Kasumi-1 (cell line): Measurements from ENCODE around the gene DRD2.

Experiments
- DNase-seq, 2 experiments: peaks; one replicate each; lab custom pipeline; 2025; lab: John Stamatoyannopoulos, UW

DRD2 gene

DNA sequence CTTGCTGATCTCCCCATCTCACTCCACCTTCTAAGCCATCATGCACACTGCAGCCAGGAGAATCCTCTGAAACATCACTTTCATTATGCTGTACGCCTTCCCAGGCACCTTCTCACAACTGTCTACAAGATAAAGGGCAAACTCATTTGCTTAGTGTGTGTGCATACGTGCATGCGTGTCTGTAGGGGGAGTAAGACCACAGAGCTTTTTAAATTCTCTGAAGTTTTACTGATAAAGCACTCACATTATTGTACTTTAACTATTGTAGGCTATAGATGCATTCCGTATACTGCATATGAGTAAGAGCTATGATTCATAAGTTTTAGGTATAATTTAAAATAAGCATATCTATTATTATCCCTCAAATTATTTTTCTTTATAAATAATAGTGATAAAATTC lies 102.9 kb downstream of the DRD2 start:
- DNase-seq: no peak

DNA sequence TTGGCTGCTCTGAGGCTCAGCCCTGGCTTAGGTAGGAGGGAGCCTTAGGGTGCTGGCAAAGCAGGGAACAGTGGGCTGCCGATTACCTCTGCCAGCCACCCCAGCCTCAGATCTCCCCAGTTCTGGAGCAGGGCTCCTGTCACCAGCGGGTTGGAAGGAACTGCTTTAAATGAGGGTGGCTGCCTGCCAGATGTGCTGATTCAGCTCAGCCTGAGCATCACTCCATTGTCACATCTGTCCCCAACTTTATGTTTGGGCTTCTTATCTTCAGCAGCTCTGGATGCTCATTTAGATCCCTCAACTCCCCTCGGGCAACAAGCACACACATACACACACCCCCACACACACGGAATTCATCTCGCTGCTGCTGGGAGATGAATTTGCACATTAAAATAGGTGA lies 104.6 kb downstream of the DRD2 start:
- DNase-seq: no peak

DNA sequence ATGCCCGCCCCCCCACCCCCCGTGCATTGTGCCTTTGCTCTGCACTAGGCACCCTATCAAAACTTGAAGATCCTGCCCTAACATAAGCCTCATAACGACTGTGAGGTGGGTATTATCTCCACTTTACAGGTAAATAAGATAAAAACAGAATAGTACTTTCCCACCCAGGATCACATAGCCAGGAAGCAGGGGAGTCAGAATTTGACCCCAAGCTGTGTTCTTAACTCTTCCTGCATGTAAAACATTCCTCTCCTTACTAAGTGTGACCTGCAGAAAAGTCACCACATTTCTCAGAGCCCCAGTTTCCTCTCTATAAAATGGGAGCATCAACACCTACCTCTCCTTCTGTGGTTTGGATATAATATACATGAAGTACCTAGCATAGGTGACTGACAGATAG lies 105.8 kb downstream of the DRD2 start:
- DNase-seq: no peak

DNA sequence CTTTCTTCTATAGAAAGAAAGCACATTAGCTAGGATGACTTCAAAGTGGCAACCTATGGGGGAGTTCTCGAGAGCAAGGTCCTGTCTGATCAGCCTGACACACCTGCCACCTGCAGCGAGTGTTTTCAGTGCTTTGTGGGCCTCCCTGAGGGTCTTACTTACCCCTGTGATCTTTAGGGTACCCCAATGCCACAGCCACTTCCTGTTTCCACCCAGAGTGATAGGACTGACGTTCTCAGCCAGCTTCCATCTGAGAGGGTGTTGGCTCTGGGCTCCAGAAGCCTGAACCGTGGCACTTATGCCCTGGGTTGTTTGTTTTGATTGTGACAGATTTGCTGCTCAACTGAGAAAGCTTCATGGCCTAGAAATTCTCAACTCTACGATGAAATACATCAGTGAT lies 109.3 kb downstream of the DRD2 start:
- no peak for DNase-seq

DNA sequence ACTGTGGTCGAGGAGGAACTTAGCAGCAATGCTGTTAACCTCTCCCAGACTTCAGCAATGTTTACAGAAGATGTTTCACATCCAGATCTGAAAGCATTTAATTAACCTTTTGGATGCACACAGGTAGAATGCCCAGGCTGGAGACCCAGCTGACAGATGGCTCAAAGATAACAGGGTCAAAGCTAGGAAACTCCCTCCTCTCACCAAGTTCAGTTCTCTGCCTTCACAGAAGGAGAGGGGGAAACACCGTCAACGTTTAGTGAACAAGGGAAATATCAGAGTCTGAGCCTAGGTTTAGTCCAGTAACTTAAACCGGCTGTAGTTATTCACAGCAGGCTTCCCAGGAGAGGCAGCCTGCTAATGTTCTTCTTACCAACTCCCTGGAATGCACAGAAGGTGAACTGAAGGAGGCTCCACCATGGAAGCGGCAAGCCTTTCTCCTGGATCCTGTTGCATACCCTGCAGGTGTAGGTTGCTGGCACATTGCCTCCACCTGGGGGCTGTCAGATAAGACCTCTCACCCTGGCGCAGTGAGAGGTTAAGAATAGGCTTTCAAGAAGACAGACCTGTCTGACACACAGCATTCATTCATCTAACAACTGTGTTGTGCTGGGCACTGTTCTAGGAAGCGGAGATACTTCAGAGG lies 111.1 kb downstream of the DRD2 start:
- no peak for DNase-seq

DNA sequence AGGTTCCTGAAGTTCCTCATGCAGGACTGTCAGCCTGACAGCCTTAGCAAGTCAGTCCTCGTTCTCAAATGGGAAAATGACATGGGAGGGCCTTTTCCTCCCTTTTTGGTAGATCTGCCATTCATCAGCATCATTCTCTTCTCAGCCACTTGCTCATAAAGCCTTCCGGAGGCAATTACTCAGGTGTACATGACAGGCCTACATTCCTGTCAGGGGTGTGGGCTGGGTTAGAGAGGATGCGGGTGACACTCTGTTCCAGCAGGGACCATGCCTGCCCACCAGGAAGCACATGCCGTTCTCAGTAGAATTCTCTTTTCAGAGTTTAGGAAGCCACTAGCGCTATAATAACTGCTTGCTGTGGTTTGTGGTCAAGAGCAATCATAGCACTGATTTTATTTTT lies 111.8 kb downstream of the DRD2 start:
- no peak for DNase-seq
